ENCODE results near the gene FMN2. TPM values are rescaled to one million over a fixed set of nuclear protein-coding genes. Genes with fewer than 3 reads are reported as not detected.

The FMN2 gene
- polyA plus RNA-seq, 3 donors: not detected

- no peak for DNase-seq
- H3K36me3 ChIP-seq (replicated peaks in 1 of 2; ENCODE audit: control insufficient read depth in 1 of 2, insufficient read depth in 2 of 2, low read length in 2 of 2): no peaks in the 10 kb centered on the region
- intact Hi-C loops (cut with micrococcal nuclease): no loop called here
- TF ChIP-seq CTCF (IDR thresholded peaks at IDR 0.05): no peak
- Mint-ChIP-seq H3K4me1 (no peaks in the 10 kb centered on the region), H3K27ac (no peak overlapping the region), H3K9me3 (peaks cover 3 to 21% (median 10%) of the 10 kb centered on the region in 7 donors), H3K4me3 (no peak overlapping the region), H3K27me3 (ENCODE audit: low read depth in 3 of 3) (peaks cover 0 to 2% (median 1%) of the 10 kb centered on the region in 3 donors), H3K36me3 (no peaks in the 10 kb centered on the region)
- no peak overlapping the region for H3K4me3 ChIP-seq (replicated peaks in 1 of 3; ENCODE audit: low read depth in 2 of 3, low read length in 3 of 3)
- no peak overlapping the region for H3K4me2 ChIP-seq (replicated peaks; ENCODE audit: extremely low read depth, low read length, poor library complexity, severe bottlenecking)
- no peak overlapping the region for H3K27ac ChIP-seq (ENCODE audit: low read depth in 1 of 2, low read length in 2 of 2)
- no peaks in the 10 kb centered on the region for H4K20me1 ChIP-seq (ENCODE audit: insufficient read depth, low read length)
- no peak overlapping the region for H3K9ac ChIP-seq (ENCODE audit: insufficient read depth, low read length, poor library complexity, severe bottlenecking)
- no peaks in the 10 kb centered on the region for H3K27me3 ChIP-seq (ENCODE audit: control insufficient read depth in 2 of 2, insufficient read depth in 2 of 2, low read length in 2 of 2)
- no peaks in the 10 kb centered on the region for H3K79me2 ChIP-seq (ENCODE audit: insufficient read depth, low read length)
- peaks cover 8 to 9% of the 10 kb centered on the region in 2 donors for H3K9me3 ChIP-seq (replicated peaks in 1 of 2; ENCODE audit: control insufficient read depth in 1 of 2, insufficient read depth in 1 of 2, low read length in 2 of 2)
- H2AFZ ChIP-seq (ENCODE audit: insufficient read depth, low read depth, low read length, poor library complexity, severe bottlenecking): no peak overlapping the region
- no peaks in the 10 kb centered on the region for H3K4me1 ChIP-seq (ENCODE audit: control insufficient read depth in 1 of 2, insufficient read depth in 2 of 2, low read length in 2 of 2)
These were observed 73.1 kb downstream of the FMN2 start for GRCh38 chr1:240164742-240165141.

DNA sequence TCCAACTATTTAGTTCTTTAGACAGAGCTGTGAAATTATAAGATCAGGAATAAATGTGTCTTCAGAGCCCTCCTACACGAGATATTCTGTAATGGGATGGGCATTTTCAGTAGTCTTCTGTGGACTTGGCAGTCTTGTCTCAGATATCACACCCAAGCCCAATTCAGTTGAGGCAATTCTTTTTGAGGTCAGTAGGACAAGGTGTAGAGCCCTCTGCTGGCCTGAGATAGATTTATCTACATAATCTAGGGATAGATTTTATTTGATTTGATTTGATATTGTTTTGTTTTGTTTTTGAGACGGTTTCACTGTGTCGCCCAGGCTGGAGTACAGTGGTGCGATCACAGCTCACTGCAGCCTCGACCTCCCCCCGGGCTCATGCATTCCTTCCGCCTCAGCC lies 77.5 kb downstream of the FMN2 start:
- H2AFZ ChIP-seq (ENCODE audit: insufficient read depth, low read depth, low read length, poor library complexity, severe bottlenecking): no peak overlapping the region
- no peak overlapping the region for H3K27ac ChIP-seq (ENCODE audit: low read depth in 1 of 2, low read length in 2 of 2)
- WGBS (ENCODE audit: insufficient coverage): 80% methylated on average over 1 of the region's 7 CpGs
- Mint-ChIP-seq H3K36me3 (no peaks in the 10 kb centered on the region), H3K4me3 (no peak overlapping the region), H3K27me3 (ENCODE audit: low read depth in 3 of 3) (peaks cover 0 to 2% (median 1%) of the 10 kb centered on the region in 3 donors), H3K27ac (no peak overlapping the region), H3K4me1 (peaks cover 2% of the 10 kb centered on the region), H3K9me3 (peaks cover 7 to 22% (median 12%) of the 10 kb centered on the region in 7 donors)
- H3K4me1 ChIP-seq (ENCODE audit: control insufficient read depth in 1 of 2, insufficient read depth in 2 of 2, low read length in 2 of 2): no peaks in the 10 kb centered on the region
- intact Hi-C loops (cut with micrococcal nuclease): no loop called here
- no peaks in the 10 kb centered on the region for H3K36me3 ChIP-seq (replicated peaks in 1 of 2; ENCODE audit: control insufficient read depth in 1 of 2, insufficient read depth in 2 of 2, low read length in 2 of 2)
- no peak overlapping the region for H3K4me3 ChIP-seq (replicated peaks in 1 of 3; ENCODE audit: low read depth in 2 of 3, low read length in 3 of 3)
- no peak overlapping the region for H3K4me2 ChIP-seq (replicated peaks; ENCODE audit: extremely low read depth, low read length, poor library complexity, severe bottlenecking)
- no peak for DNase-seq
- H4K20me1 ChIP-seq (ENCODE audit: insufficient read depth, low read length): no peaks in the 10 kb centered on the region
- no peaks in the 10 kb centered on the region for H3K27me3 ChIP-seq (ENCODE audit: control insufficient read depth in 2 of 2, insufficient read depth in 2 of 2, low read length in 2 of 2)
- H3K9ac ChIP-seq (ENCODE audit: insufficient read depth, low read length, poor library complexity, severe bottlenecking): no peak overlapping the region
- no peak for TF ChIP-seq CTCF (IDR thresholded peaks at IDR 0.05)
- H3K9me3 ChIP-seq (replicated peaks in 1 of 2; ENCODE audit: control insufficient read depth in 1 of 2, insufficient read depth in 1 of 2, low read length in 2 of 2): peaks cover 4 to 8% of the 10 kb centered on the region in 2 donors
- H3K79me2 ChIP-seq (ENCODE audit: insufficient read depth, low read length): no peaks in the 10 kb centered on the region
